SK-N-SH treated with all-trans-retinoic acid at 6 μM for 48 hours (cell line): ENCODE measurements around the gene QSOX1.

Experiments used
- ATAC-seq: fragments of 200-7000 bp; cut with Tn5 transposase; 3 replicates; pipeline ENCODE4 v1.9.1; 2020; ENCODE audit warnings: mild to moderate bottlenecking, moderate library complexity
- BACH2 ChIP-seq: fragments of 250-450 bp; sonication (Bioruptor Pico); IDR thresholded peaks from 2 replicates; pipeline ENCODE4 v1.9.0; 2021; ENCODE audit warnings: mild to moderate bottlenecking, borderline replicate concordance
- CSDC2 ChIP-seq: fragments of 250-450 bp; sonication (Bioruptor Pico); IDR thresholded peaks from 2 replicates; pipeline ENCODE4 v1.5.0; 2020; ENCODE audit warnings: mild to moderate bottlenecking, moderate library complexity
- ESRRG ChIP-seq: fragments of 250-450 bp; sonication (Bioruptor Pico); IDR thresholded peaks from 2 replicates; pipeline ENCODE4 v1.6.1; 2021; ENCODE audit warnings: mild to moderate bottlenecking
- GLIS3 ChIP-seq: fragments of 250-450 bp; sonication (Bioruptor Pico); IDR thresholded peaks from 2 replicates; pipeline ENCODE4 v1.5.0; 2020; ENCODE audit warnings: mild to moderate bottlenecking, moderate library complexity
- ISL1 ChIP-seq: fragments of 250-450 bp; sonication (Bioruptor Pico); IDR thresholded peaks from 2 replicates; pipeline ENCODE4 v2.1.2; 2022; ENCODE audit warnings: mild to moderate bottlenecking, moderate library complexity
- OSR1 ChIP-seq: fragments of 250-450 bp; sonication (Bioruptor Pico); IDR thresholded peaks from 2 replicates; pipeline ENCODE4 v1.8.0; 2022; ENCODE audit warnings: moderate library complexity, mild to moderate bottlenecking, inconsistent platforms
- PATZ1 ChIP-seq: fragments of 250-450 bp; sonication (Bioruptor Pico); IDR thresholded peaks from 2 replicates; pipeline ENCODE4 v1.8.0; 2020; ENCODE audit warnings: mild to moderate bottlenecking, moderate library complexity, borderline replicate concordance
- PPARA ChIP-seq: fragments of 250-450 bp; sonication (Bioruptor Pico); IDR thresholded peaks from 2 replicates; pipeline ENCODE4 v1.5.0; 2020; ENCODE audit warnings: mild to moderate bottlenecking, borderline replicate concordance
- RARB ChIP-seq: fragments of 250-450 bp; sonication (Bioruptor Pico); IDR thresholded peaks from 2 replicates; pipeline ENCODE4 v1.8.0; 2021; ENCODE audit warnings: mild to moderate bottlenecking, moderate library complexity
- TCF4 ChIP-seq: fragments of 250-450 bp; sonication (Bioruptor Pico); IDR thresholded peaks from 2 replicates; pipeline ENCODE4 v1.8.0; 2021; ENCODE audit warnings: mild to moderate bottlenecking, moderate library complexity, borderline replicate concordance
- TOX ChIP-seq: fragments of 250-450 bp; sonication (Bioruptor Pico); IDR thresholded peaks from 2 replicates; pipeline ENCODE4 v1.8.0; 2021; ENCODE audit warnings: mild to moderate bottlenecking, moderate library complexity, borderline replicate concordance
- ZC3H10 ChIP-seq: fragments of 250-450 bp; sonication (Bioruptor Pico); IDR thresholded peaks from 2 replicates; pipeline ENCODE4 v1.5.1; 2021; ENCODE audit warnings: mild to moderate bottlenecking, moderate library complexity
- ZFP3 ChIP-seq: fragments of 250-450 bp; sonication (Bioruptor Pico); IDR thresholded peaks from 2 replicates; pipeline ENCODE4 v1.5.0; 2020; ENCODE audit warnings: mild to moderate bottlenecking, moderate library complexity
- ZNF565 ChIP-seq: fragments of 450-650 bp; formaldehyde crosslinking; conservative IDR thresholded peaks from 2 replicates; pipeline ENCODE4 v1.5.0; 2020; ENCODE audit warnings: low read depth, mild to moderate bottlenecking, moderate library complexity
- ZNF70 ChIP-seq: fragments of 450-650 bp; formaldehyde crosslinking; IDR thresholded peaks from 2 replicates; pipeline ENCODE4 v1.5.0; 2020; ENCODE audit warnings: mild to moderate bottlenecking, moderate library complexity
- ZNF8 ChIP-seq: fragments of 450-650 bp; formaldehyde crosslinking; IDR thresholded peaks from 2 replicates; pipeline ENCODE4 v1.5.0; 2020; ENCODE audit warnings: mild to moderate bottlenecking, moderate library complexity
- TF ChIP-seq, protein P1 (sequence below): fragments of 250-450 bp; sonication (Bioruptor Pico); IDR thresholded peaks from 2 replicates; pipeline ENCODE4 v1.5.1; 2020; ENCODE audit warnings: low read depth, mild to moderate bottlenecking, moderate library complexity
- TF ChIP-seq, protein P2 (sequence below): fragments of 250-450 bp; sonication (Bioruptor Pico); IDR thresholded peaks from 2 replicates; pipeline ENCODE4 v1.5.1; 2021; ENCODE audit warnings: mild to moderate bottlenecking, moderate library complexity
- TF ChIP-seq, protein P3 (sequence below): fragments of 250-450 bp; sonication (Bioruptor Pico); IDR thresholded peaks from 2 replicates; pipeline ENCODE4 v1.5.0; 2020; ENCODE audit warnings: mild to moderate bottlenecking, moderate library complexity

The QSOX1 gene

DNA sequence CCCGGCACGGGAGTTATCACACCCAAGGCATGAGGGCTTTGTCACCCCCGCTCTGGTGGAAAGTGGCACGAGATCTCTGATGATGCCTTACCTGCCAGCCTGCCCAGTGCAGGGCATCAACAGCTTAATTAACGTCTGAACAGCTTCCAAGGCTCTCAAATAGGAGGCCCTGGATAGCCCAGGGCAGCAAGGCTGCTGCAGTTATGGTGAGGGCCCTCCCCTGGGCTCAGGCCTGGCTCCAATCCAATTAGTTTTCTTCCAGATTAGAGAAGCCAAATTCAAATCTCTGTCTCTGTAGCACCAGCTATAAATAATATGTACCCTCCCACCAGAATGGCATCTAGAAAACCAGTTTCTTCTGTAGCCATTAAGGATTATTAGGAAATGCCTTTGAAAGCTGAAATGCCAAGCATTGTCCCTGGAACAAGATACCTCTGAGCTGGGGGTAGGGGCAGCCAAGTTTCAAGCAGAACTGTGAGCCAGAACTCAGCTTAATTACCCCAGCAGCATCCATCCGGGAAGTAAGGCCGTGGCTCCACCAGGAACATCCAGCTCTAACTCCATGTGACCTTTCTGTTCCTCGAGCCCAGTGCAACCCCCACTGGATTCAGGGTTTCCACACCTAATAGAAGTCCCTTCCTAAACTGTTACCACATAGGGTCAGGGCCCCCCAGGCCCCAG is 12.5 kb downstream of the QSOX1 start (continued):
- no peak for TF ChIP-seq TCF4 (CRISPR knock-in tag)

DNA sequence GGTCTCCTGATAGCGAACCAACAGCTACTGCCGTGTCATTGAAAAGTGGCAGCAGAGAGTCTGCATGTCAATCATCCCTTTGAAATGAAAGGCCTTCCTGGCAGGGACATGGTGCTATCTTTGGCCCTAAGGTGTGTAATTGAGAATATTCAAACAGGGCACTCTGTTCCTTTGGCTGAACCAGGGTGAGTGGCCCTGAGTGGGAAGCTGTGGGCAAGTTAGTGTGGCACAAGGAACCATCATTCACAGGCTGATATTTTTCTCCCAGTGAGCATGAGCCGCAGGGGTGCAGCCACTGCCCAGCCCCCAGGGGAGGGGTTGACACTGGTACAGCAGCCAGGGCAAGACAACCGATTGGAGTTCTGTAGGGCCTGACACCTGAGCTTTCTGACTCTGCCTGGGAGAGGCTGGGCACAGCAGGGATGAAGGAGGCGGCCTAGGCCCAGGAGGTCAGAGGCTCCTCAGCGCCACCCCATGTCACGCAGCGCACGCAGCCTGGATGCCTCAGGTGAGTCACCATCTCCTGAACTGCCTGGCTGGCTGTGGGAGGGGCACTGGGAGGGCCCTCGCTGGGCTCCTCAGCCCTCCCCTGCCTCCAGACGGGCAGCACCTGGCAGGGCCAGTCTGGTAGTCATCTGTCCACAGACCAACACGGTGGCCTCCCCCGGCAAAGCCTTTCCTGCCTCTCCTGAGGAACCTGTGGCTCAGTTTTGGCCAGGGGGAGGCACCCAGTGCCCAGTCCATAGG is 13.2 kb downstream of the QSOX1 start:
- peak; percentile 49 for ATAC-seq
- TF ChIP-seq, protein P1, sequence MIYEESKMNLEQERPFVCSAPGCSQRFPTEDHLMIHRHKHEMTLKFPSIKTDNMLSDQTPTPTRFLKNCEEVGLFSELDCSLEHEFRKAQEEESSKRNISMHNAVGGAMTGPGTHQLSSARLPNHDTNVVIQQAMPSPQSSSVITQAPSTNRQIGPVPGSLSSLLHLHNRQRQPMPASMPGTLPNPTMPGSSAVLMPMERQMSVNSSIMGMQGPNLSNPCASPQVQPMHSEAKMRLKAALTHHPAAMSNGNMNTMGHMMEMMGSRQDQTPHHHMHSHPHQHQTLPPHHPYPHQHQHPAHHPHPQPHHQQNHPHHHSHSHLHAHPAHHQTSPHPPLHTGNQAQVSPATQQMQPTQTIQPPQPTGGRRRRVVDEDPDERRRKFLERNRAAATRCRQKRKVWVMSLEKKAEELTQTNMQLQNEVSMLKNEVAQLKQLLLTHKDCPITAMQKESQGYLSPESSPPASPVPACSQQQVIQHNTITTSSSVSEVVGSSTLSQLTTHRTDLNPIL (CRISPR knock-in tag), result no peak
- no peak for TF ChIP-seq TOX (CRISPR knock-in tag)
- no peak for TF ChIP-seq BACH2
- no peak for TF ChIP-seq ZC3H10 (CRISPR knock-in tag)
- TF ChIP-seq GLIS3 (CRISPR knock-in tag), result no peak
- TF ChIP-seq ZFP3 (CRISPR knock-in tag), result no peak
- TF ChIP-seq ZNF8 (CRISPR knock-in tag), result no peak
- TF ChIP-seq PATZ1 (CRISPR knock-in tag), result no peak
- no peak for TF ChIP-seq ISL1
- TF ChIP-seq ESRRG (CRISPR knock-in tag), result no peak
- no peak for TF ChIP-seq OSR1
- no peak for TF ChIP-seq CSDC2 (CRISPR knock-in tag)
- TF ChIP-seq RARB, result no peak
- TF ChIP-seq ZNF565, result no peak

DNA sequence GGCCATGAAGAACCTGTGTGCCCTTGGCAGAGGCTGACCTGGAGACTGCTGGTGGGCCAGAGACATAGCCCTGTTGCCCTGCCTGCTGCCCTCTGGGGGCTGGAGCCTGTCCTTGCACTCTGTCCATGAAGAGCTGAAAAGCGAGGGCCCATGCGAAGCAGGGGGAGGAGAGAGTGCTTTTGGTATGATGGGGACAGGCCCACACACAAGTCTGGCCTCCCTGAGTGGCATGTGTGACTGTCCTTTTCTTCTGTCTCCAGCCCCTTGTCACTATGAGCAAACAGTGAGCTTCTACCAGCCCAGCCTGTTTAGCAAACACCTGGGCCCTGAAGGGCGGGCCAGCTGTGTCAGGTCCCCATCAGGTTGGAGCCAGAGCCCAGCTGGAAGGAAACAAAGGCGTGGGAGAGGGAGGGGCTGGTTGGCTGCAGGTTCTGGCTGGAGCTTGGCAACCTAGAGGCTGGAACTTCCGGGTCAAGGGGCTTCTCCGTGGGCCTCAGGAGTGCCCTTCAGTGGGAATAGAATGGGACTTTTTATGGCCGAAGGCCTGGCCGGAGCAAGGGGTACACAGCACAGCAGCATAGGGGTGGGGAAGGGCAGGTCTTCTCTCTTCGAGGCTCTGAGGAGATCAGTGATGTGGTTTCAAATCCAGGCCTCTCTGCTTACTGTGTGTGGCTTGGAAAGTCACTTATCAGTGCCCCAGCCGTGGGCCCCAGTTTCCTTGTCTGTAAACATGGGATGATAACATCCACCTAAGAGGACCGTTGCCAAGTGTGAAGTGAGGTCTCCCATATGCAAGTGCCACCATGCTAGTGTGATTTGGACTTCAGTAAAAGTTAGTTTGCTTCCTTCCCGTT is 14.3 kb downstream of the QSOX1 start:
- ATAC-seq, result peak; percentile 86
- TF ChIP-seq, protein P1 (CRISPR knock-in tag), result no peak
- TF ChIP-seq, protein P2, sequence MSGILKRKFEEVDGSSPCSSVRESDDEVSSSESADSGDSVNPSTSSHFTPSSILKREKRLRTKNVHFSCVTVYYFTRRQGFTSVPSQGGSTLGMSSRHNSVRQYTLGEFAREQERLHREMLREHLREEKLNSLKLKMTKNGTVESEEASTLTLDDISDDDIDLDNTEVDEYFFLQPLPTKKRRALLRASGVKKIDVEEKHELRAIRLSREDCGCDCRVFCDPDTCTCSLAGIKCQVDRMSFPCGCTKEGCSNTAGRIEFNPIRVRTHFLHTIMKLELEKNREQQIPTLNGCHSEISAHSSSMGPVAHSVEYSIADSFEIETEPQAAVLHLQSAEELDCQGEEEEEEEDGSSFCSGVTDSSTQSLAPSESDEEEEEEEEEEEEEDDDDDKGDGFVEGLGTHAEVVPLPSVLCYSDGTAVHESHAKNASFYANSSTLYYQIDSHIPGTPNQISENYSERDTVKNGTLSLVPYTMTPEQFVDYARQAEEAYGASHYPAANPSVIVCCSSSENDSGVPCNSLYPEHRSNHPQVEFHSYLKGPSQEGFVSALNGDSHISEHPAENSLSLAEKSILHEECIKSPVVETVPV, result no peak
- TF ChIP-seq BACH2, result no peak
- no peak for TF ChIP-seq ESRRG (CRISPR knock-in tag)
- no peak for TF ChIP-seq ZFP3 (CRISPR knock-in tag)
- TF ChIP-seq RARB, result no peak
- TF ChIP-seq, protein P3, sequence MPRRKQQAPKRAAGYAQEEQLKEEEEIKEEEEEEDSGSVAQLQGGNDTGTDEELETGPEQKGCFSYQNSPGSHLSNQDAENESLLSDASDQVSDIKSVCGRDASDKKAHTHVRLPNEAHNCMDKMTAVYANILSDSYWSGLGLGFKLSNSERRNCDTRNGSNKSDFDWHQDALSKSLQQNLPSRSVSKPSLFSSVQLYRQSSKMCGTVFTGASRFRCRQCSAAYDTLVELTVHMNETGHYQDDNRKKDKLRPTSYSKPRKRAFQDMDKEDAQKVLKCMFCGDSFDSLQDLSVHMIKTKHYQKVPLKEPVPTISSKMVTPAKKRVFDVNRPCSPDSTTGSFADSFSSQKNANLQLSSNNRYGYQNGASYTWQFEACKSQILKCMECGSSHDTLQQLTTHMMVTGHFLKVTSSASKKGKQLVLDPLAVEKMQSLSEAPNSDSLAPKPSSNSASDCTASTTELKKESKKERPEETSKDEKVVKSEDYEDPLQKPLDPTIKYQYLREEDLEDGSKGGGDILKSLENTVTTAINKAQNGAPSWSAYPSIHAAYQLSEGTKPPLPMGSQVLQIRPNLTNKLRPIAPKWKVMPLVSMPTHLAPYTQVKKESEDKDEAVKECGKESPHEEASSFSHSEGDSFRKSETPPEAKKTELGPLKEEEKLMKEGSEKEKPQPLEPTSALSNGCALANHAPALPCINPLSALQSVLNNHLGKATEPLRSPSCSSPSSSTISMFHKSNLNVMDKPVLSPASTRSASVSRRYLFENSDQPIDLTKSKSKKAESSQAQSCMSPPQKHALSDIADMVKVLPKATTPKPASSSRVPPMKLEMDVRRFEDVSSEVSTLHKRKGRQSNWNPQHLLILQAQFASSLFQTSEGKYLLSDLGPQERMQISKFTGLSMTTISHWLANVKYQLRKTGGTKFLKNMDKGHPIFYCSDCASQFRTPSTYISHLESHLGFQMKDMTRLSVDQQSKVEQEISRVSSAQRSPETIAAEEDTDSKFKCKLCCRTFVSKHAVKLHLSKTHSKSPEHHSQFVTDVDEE, result no peak
- TF ChIP-seq CSDC2 (CRISPR knock-in tag), result no peak
- no peak for TF ChIP-seq ZNF8 (CRISPR knock-in tag)
- no peak for TF ChIP-seq PATZ1 (CRISPR knock-in tag)
- TF ChIP-seq PPARA (CRISPR knock-in tag), result no peak
- TF ChIP-seq ZNF565, result no peak
- TF ChIP-seq OSR1, result no peak
- TF ChIP-seq ZNF70 (CRISPR knock-in tag), result no peak
- TF ChIP-seq ZC3H10 (CRISPR knock-in tag), result no peak
